HEK293 (cell line): ENCODE measurements around the gene PTGIR.

Experiments used
- MYNN ChIP-seq: fragments of 450-650 bp; formaldehyde crosslinking; IDR thresholded peaks from 2 replicates; pipeline ENCODE4 v1.5.1; 2016; ENCODE audit warnings: missing biosample characterization, missing genetic modification characterization, borderline replicate concordance
- SP2 ChIP-seq: fragments of 450-650 bp; formaldehyde crosslinking; IDR thresholded peaks from 2 replicates; pipeline ENCODE4 v1.5.1; 2016; ENCODE audit warnings: missing biosample characterization, missing genetic modification characterization
- ZNF223 ChIP-seq: fragments of 450-650 bp; formaldehyde crosslinking; IDR thresholded peaks from 2 replicates; pipeline ENCODE4 v1.5.1; 2016; ENCODE audit warnings: missing biosample characterization, missing genetic modification characterization
- ZNF266 ChIP-seq: fragments of 450-650 bp; formaldehyde crosslinking; IDR thresholded peaks from 2 replicates; pipeline ENCODE4 v1.5.1; 2016; ENCODE audit warnings: missing biosample characterization, missing genetic modification characterization, low read depth
- ZNF292 ChIP-seq: fragments of 450-650 bp; formaldehyde crosslinking; IDR thresholded peaks from 2 replicates; pipeline ENCODE4 v1.5.1; 2016; ENCODE audit warnings: low read depth, missing biosample characterization, missing genetic modification characterization, borderline replicate concordance
- ZNF366 ChIP-seq: fragments of 450-650 bp; formaldehyde crosslinking; conservative IDR thresholded peaks from 2 replicates; pipeline ENCODE4 v1.5.1; 2016; ENCODE audit warnings: missing biosample characterization, missing genetic modification characterization
- ZNF48 ChIP-seq: fragments of 450-650 bp; formaldehyde crosslinking; IDR thresholded peaks from 2 replicates; pipeline ENCODE4 v1.5.1; 2016; ENCODE audit warnings: missing biosample characterization, missing genetic modification characterization
- ZNF530 ChIP-seq: fragments of 450-650 bp; formaldehyde crosslinking; IDR thresholded peaks from 2 replicates; pipeline ENCODE4 v1.5.1; 2016; ENCODE audit warnings: low read depth, missing biosample characterization, missing genetic modification characterization
- ZNF544 ChIP-seq: fragments of 450-650 bp; formaldehyde crosslinking; IDR thresholded peaks from 2 replicates; pipeline ENCODE4 v1.5.0; 2017; ENCODE audit warnings: missing biosample characterization, missing genetic modification characterization
- ZNF600 ChIP-seq: fragments of 450-650 bp; formaldehyde crosslinking; IDR thresholded peaks from 2 replicates; pipeline ENCODE4 v1.5.1; 2016; ENCODE audit warnings: missing biosample characterization, missing genetic modification characterization
- ZNF626 ChIP-seq: fragments of 450-650 bp; sonication (Bioruptor Pico); formaldehyde crosslinking; IDR thresholded peaks from 2 replicates; pipeline ENCODE4 v1.5.1; 2018; ENCODE audit warnings: missing biosample characterization, missing genetic modification characterization, inconsistent platforms
- ZNF837 ChIP-seq: fragments of 450-650 bp; formaldehyde crosslinking; IDR thresholded peaks from 2 replicates; pipeline ENCODE4 v1.5.1; 2016; ENCODE audit warnings: missing biosample characterization, missing genetic modification characterization
- ZSCAN23 ChIP-seq: fragments of 450-650 bp; formaldehyde crosslinking; IDR thresholded peaks from 2 replicates; pipeline ENCODE4 v1.5.1; 2016; ENCODE audit warnings: missing biosample characterization, missing genetic modification characterization
- ZXDB ChIP-seq: fragments of 450-650 bp; formaldehyde crosslinking; IDR thresholded peaks from 2 replicates; pipeline ENCODE4 v1.5.1; 2016; ENCODE audit warnings: missing biosample characterization, missing genetic modification characterization
- TF ChIP-seq, protein P1 (sequence below): fragments of 450-650 bp; formaldehyde crosslinking; IDR thresholded peaks from 2 replicates; pipeline ENCODE4 v1.5.1; 2016; ENCODE audit warnings: missing biosample characterization, missing genetic modification characterization
- TF ChIP-seq, protein P2 (sequence below): fragments of 450-650 bp; formaldehyde crosslinking; IDR thresholded peaks from 2 replicates; pipeline ENCODE4 v1.5.1; 2016; ENCODE audit warnings: missing biosample characterization, missing genetic modification characterization, low read depth
- TF ChIP-seq, protein P3 (sequence below): fragments of 450-650 bp; formaldehyde crosslinking; IDR thresholded peaks from 2 replicates; pipeline ENCODE4 v1.5.1; 2016; ENCODE audit warnings: missing biosample characterization, missing genetic modification characterization
- TF ChIP-seq, protein P4 (sequence below): fragments of 450-650 bp; formaldehyde crosslinking; IDR thresholded peaks from 2 replicates; pipeline ENCODE4 v1.5.1; 2016; ENCODE audit warnings: missing biosample characterization, missing genetic modification characterization
- TF ChIP-seq, protein P5 (sequence below): fragments of 450-650 bp; formaldehyde crosslinking; IDR thresholded peaks from 2 replicates; pipeline ENCODE4 v1.5.1; 2016; ENCODE audit warnings: missing biosample characterization, missing genetic modification characterization
- TF ChIP-seq, protein P6 (sequence below): fragments of 450-650 bp; formaldehyde crosslinking; IDR thresholded peaks from 2 replicates; pipeline ENCODE4 v1.5.1; 2016; ENCODE audit warnings: missing biosample characterization, missing genetic modification characterization
- TF ChIP-seq, protein P7 (sequence below): fragments of 450-650 bp; formaldehyde crosslinking; IDR thresholded peaks from 2 replicates; pipeline ENCODE4 v1.5.1; 2016; ENCODE audit warnings: missing biosample characterization, missing genetic modification characterization

PTGIR gene

DNA sequence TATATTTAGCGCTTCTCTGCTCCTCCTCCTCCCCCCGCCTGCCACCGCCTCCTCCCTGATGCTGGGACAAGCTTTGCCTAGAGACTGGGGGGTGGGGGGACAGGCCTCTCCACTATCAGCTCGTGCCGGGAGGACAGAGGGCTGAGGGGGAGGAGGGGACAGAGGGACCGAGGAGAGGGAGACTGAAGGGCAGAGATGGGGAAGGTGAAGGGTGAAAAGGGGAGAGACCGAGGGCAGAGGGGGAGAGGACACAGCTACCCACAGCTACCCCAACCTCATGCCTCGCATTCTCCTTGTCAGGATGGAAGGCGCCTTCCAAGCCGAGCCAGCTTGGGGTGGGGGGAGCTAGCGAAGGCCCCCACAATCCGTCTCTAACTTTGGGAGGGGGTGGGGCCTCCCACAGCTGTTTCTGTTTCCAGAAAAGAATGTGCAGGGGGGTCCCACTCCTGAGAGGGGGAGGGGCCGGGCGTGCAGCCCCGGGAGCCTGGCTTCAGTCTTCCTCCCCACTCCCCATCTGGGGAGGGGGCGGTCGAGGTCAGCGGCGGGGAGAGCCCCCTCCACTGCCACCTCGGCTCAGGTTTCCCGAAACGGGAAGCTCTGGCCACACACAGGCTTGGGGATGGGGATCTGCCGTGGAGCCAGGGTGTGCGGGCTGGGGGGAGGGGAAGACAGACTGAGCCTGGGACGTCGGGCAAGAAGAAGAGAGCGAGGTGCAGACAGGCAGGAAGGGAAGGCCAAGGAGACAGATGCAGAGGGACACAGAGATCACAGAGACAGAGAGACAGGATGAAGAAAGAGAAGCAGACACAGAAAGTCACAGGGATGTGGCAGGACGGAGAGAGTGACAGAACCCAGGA lies 34.5 kb upstream of the PTGIR start (continued):
- TF ChIP-seq, protein P1, sequence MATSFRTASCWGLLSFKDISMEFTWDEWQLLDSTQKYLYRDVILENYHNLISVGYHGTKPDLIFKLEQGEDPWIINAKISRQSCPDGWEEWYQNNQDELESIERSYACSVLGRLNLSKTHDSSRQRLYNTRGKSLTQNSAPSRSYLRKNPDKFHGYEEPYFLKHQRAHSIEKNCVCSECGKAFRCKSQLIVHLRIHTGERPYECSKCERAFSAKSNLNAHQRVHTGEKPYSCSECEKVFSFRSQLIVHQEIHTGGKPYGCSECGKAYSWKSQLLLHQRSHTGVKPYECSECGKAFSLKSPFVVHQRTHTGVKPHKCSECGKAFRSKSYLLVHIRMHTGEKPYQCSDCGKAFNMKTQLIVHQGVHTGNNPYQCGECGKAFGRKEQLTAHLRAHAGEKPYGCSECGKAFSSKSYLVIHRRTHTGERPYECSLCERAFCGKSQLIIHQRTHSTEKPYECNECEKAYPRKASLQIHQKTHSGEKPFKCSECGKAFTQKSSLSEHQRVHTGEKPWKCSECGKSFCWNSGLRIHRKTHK: no peak
- TF ChIP-seq, protein P2, sequence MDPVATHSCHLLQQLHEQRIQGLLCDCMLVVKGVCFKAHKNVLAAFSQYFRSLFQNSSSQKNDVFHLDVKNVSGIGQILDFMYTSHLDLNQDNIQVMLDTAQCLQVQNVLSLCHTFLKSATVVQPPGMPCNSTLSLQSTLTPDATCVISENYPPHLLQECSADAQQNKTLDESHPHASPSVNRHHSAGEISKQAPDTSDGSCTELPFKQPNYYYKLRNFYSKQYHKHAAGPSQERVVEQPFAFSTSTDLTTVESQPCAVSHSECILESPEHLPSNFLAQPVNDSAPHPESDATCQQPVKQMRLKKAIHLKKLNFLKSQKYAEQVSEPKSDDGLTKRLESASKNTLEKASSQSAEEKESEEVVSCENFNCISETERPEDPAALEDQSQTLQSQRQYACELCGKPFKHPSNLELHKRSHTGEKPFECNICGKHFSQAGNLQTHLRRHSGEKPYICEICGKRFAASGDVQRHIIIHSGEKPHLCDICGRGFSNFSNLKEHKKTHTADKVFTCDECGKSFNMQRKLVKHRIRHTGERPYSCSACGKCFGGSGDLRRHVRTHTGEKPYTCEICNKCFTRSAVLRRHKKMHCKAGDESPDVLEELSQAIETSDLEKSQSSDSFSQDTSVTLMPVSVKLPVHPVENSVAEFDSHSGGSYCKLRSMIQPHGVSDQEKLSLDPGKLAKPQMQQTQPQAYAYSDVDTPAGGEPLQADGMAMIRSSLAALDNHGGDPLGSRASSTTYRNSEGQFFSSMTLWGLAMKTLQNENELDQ (tag by site-specific recombination): no peak
- TF ChIP-seq ZNF223: no peak
- TF ChIP-seq, protein P3, sequence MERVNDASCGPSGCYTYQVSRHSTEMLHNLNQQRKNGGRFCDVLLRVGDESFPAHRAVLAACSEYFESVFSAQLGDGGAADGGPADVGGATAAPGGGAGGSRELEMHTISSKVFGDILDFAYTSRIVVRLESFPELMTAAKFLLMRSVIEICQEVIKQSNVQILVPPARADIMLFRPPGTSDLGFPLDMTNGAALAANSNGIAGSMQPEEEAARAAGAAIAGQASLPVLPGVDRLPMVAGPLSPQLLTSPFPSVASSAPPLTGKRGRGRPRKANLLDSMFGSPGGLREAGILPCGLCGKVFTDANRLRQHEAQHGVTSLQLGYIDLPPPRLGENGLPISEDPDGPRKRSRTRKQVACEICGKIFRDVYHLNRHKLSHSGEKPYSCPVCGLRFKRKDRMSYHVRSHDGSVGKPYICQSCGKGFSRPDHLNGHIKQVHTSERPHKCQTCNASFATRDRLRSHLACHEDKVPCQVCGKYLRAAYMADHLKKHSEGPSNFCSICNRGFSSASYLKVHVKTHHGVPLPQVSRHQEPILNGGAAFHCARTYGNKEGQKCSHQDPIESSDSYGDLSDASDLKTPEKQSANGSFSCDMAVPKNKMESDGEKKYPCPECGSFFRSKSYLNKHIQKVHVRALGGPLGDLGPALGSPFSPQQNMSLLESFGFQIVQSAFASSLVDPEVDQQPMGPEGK (tag by site-specific recombination): peak; percentile 68
- no peak for TF ChIP-seq ZNF530 (tag by site-specific recombination)
- TF ChIP-seq MYNN (tag by site-specific recombination): no peak
- TF ChIP-seq ZNF626 (tag by site-specific recombination): no peak
- TF ChIP-seq, protein P4, sequence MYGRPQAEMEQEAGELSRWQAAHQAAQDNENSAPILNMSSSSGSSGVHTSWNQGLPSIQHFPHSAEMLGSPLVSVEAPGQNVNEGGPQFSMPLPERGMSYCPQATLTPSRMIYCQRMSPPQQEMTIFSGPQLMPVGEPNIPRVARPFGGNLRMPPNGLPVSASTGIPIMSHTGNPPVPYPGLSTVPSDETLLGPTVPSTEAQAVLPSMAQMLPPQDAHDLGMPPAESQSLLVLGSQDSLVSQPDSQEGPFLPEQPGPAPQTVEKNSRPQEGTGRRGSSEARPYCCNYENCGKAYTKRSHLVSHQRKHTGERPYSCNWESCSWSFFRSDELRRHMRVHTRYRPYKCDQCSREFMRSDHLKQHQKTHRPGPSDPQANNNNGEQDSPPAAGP (tag by site-specific recombination): no peak
- TF ChIP-seq, protein P5, sequence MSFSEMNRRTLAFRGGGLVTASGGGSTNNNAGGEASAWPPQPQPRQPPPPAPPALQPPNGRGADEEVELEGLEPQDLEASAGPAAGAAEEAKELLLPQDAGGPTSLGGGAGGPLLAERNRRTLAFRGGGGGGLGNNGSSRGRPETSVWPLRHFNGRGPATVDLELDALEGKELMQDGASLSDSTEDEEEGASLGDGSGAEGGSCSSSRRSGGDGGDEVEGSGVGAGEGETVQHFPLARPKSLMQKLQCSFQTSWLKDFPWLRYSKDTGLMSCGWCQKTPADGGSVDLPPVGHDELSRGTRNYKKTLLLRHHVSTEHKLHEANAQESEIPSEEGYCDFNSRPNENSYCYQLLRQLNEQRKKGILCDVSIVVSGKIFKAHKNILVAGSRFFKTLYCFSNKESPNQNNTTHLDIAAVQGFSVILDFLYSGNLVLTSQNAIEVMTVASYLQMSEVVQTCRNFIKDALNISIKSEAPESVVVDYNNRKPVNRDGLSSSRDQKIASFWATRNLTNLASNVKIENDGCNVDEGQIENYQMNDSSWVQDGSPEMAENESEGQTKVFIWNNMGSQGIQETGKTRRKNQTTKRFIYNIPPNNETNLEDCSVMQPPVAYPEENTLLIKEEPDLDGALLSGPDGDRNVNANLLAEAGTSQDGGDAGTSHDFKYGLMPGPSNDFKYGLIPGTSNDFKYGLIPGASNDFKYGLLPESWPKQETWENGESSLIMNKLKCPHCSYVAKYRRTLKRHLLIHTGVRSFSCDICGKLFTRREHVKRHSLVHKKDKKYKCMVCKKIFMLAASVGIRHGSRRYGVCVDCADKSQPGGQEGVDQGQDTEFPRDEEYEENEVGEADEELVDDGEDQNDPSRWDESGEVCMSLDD (tag by site-specific recombination): peak; percentile 43; the same call in 1 of the 2 replicates
- no peak for TF ChIP-seq ZNF48 (tag by site-specific recombination)
- no peak for TF ChIP-seq ZNF266
- TF ChIP-seq, protein P6, sequence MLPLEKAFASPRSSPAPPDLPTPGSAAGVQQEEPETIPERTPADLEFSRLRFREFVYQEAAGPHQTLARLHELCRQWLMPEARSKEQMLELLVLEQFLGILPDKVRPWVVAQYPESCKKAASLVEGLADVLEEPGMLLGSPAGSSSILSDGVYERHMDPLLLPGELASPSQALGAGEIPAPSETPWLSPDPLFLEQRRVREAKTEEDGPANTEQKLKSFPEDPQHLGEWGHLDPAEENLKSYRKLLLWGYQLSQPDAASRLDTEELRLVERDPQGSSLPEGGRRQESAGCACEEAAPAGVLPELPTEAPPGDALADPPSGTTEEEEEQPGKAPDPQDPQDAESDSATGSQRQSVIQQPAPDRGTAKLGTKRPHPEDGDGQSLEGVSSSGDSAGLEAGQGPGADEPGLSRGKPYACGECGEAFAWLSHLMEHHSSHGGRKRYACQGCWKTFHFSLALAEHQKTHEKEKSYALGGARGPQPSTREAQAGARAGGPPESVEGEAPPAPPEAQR (tag by site-specific recombination): no peak
- TF ChIP-seq ZNF544 (tag by site-specific recombination): no peak
- peak; percentile 79 for TF ChIP-seq ZNF600 (tag by site-specific recombination)
- TF ChIP-seq ZXDB (tag by site-specific recombination): 0 out of 2 replicates have a peak, but pooled peaks have one; percentile 19
- TF ChIP-seq ZNF366 (tag by site-specific recombination): peak; percentile 78
- no peak for TF ChIP-seq ZNF292 (tag by site-specific recombination)
- TF ChIP-seq SP2 (tag by site-specific recombination): no peak; the same call in 1 of the 2 replicates
- no peak for TF ChIP-seq ZSCAN23
- TF ChIP-seq, protein P7, sequence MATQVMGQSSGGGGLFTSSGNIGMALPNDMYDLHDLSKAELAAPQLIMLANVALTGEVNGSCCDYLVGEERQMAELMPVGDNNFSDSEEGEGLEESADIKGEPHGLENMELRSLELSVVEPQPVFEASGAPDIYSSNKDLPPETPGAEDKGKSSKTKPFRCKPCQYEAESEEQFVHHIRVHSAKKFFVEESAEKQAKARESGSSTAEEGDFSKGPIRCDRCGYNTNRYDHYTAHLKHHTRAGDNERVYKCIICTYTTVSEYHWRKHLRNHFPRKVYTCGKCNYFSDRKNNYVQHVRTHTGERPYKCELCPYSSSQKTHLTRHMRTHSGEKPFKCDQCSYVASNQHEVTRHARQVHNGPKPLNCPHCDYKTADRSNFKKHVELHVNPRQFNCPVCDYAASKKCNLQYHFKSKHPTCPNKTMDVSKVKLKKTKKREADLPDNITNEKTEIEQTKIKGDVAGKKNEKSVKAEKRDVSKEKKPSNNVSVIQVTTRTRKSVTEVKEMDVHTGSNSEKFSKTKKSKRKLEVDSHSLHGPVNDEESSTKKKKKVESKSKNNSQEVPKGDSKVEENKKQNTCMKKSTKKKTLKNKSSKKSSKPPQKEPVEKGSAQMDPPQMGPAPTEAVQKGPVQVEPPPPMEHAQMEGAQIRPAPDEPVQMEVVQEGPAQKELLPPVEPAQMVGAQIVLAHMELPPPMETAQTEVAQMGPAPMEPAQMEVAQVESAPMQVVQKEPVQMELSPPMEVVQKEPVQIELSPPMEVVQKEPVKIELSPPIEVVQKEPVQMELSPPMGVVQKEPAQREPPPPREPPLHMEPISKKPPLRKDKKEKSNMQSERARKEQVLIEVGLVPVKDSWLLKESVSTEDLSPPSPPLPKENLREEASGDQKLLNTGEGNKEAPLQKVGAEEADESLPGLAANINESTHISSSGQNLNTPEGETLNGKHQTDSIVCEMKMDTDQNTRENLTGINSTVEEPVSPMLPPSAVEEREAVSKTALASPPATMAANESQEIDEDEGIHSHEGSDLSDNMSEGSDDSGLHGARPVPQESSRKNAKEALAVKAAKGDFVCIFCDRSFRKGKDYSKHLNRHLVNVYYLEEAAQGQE (tag by site-specific recombination): no peak
- TF ChIP-seq ZNF837: no peak
